HG03139 (cell line): ENCODE results near the gene CELSR1.

Experiments used
- ATAC-seq: cut with Tn5 transposase; IDR thresholded peaks from one replicate; pipeline ENCODE4 v1.9.1; 2021; ENCODE audit not compliant: unreplicated experiment

CELSR1 gene

DNA sequence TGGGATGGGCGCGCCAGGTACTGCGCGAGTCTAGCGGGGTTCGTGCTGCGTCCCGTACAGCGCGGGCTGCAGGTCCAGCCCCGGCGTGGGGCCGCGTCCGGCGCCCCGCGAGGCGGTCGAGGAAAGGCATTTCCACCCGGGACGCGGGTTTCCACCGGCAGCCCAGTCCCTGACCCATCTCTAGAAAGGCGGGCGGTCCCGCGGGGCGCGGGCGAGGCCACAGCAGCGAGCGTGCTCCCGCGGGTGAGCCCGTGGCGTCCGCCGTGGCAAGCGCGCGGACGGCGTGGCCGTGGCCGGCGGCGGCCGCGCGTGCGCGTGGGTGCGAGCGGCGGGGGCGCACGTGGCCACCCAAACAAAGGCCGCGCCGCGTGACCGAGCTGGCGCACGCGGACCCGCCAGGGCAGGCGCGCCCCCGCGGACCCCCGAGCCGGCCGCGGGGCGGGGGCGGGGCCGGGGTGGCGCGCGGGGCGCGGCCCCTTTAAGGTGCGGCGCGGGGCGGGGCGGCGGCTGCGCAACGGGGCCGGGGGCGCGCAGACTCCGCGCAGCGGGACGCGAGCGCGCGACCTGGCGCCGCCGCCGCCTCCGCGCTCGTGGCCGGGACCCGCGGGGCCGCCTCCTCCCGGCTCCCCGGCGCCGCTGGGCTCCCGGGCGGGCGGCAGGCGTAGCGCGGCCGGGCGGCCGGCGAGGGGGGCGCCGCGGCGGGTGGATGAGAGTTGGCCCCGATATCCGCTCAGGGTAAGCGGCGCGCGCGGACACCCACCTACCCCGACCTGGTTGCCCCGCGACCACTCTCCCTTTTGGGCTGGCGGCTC is 39.3 kb upstream of the CELSR1 start:
- no peak for ATAC-seq

DNA sequence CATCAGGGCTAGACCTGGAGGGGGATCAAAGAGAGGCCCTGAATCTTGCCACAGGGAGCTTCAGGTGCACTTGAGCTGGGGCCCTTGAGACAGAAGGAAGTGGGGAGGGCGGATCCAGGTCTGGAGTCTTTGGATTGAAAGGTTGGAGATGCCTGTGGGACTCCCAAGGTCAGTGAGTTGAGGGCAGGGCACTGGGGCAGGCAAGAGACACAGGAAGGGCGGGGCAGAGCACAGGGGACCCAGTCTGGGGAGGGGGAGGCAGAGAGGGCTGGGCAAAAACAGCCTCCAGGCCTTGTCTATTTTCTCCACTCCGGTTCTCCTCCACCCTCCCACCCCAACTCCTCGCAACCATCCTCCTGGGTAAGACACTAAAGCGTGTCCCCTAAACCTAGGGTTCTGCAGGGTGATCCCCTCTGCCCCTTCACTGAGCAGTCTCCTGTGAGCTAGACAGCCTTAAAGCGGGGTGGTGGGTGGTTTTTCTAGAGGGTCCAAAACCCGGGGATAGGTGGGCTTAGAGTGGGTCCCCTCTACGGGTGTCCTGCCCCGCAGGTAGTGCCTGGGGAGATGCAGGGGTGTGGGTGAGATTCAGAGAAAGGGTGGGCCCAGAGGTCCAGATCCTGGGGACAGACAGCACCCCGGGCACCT is 38.6 kb upstream of the CELSR1 start:
- ATAC-seq, result no peak

GRCh38 chr22:46574993-46575910 is 37.8 kb upstream of the CELSR1 start:
- ATAC-seq, result no peak

DNA sequence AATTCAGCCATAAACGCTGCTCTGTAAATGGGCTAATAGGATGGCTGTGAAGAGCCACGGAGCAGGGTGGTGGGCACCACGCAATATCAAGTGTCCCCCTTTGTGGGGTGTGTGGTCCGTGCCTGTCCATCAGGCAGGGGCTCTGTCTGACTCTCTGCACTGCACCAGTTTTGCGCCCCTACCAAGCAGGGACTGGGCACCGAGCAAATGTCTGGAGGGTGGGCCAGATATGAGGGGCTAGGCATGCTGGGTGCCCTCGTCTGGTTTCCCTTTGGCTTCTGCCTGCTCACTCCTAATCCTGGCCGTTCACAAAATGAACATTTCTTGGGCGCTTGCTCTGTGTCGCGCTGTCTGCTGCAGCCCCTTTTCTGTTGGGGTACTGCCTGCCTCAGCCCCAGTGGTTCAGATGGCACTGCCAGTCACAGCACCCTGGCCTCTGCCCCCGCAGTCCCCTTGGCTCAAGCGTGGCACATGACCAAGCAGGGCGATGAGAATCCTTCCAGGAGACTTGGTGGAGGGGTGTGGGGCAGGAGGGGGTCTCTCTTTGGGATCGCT is 37.1 kb upstream of the CELSR1 start:
- no peak for ATAC-seq

DNA sequence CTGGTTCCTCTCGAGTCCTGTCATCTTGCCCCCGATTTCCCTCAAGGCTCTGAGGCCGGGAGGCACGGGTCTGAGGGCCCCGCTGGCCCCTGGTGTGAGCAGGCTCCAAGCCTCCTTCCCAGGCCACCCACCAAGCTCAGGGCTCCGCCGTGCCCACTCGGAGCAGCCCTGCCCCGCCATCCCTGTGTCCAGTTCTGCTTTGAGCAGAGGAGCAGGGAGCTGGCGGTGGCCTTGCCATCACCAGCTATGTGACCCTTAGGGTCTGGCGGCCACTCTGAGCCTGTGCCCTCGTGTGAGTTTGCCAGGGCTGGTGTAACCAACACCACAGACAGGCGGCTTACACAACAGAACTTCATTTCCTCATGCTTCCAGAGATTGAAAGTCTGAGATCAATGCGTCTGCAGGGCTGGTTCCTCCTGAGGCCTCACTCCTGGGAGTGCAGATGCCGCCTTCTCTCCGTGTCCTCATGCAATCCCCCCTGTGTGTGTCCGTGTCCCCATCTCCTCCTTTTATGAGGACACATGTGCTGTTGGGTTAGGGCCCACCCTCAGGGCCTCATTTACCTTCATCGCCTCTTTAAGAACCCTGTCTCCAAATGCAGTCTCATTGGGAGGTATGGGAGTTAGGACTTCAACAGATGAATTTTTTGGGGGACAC is 36.5 kb upstream of the CELSR1 start:
- ATAC-seq, result no peak

- no peak for ATAC-seq
Observed at GRCh38 chr22:46572911-46573780, 35.7 kb upstream of the CELSR1 start.

GRCh38 chr22:46571642-46572250 is 34.3 kb upstream of the CELSR1 start:
- no peak for ATAC-seq

DNA sequence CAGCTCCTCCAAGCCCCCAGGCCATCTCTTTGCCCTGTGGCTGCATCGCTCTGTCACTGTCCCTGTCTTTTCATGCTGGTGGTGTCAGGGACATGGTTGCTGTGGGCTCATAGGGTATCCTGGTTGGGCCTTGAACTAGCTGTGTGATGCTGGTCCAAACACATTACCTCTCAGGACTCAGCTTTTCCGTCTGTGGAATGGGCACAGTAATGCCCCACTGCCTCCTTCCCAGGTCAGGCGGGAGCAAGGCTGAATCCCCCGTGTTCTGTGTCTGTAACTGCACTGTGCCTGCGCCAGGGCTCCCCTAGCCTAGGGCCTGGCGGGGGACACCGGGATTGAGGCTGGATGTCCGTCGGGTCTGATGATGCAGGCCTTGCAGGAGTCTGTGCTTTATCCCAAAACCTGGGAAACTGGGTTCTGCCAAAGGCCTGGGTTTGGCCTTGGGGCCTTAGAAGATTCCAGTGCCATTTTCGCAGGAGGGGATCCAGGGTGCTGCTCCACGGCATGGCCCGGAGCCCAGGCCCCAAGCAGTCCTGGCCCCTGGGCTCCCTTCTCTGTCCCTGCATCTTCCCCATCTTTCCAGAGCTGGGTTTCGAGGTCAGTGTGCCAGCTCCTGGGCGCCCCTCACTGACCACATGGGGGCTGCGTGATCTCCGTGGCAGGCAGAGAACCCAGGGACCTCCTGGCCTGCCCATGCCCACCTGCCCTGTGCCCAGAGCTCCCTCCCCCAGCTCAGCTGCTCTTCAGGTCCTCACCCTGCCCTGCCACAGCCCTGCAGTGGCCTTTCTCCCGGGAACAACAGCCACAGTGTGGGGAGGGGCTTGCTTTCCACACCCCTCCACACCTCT is 32.7 kb upstream of the CELSR1 start:
- ATAC-seq, result no peak

DNA sequence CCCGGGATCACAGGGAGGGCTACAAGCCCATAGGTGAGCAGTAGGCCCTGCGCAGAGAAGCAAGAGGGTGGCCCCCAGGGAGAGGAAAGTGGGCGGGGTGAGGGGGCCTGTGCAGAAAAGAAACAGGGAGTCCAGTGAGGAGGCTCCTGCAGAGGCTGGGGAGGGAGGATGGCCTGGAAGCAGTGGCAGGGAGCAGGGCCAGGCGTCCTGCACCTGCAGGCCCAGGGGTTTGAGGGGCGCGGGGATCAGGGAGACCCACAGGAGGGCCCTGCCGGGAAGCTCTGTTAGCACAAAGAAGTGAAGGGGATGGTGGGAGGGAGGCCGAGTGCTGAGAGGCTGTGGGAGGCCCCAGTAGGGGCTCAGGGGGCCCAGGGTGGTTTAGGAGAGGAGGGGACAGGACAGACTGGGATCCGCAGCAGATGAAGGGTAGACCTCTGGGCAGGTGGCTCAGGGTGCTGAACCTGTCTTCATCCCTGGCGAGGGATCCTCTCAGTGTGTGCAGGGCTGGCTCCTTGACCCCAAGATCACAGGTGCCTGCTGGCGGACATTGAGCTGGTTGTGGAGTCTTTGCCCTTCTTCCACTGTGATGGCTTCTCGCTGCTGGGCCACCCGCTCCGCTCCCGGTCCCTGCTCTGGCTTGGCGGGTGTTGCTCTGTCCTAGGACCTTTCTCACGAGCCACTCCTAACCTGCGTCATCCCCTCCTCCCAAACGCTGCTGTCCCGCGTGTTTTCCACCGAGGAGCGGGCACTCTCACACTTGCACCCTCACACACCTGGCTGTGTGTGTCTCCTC is 31.8 kb upstream of the CELSR1 start:
- ATAC-seq, result no peak

GRCh38 chr22:46568102-46568809 is 30.8 kb upstream of the CELSR1 start:
- ATAC-seq, result no peak

- no peak for ATAC-seq
Observed at GRCh38 chr22:46567471-46567870, 30.1 kb upstream of the CELSR1 start.

DNA sequence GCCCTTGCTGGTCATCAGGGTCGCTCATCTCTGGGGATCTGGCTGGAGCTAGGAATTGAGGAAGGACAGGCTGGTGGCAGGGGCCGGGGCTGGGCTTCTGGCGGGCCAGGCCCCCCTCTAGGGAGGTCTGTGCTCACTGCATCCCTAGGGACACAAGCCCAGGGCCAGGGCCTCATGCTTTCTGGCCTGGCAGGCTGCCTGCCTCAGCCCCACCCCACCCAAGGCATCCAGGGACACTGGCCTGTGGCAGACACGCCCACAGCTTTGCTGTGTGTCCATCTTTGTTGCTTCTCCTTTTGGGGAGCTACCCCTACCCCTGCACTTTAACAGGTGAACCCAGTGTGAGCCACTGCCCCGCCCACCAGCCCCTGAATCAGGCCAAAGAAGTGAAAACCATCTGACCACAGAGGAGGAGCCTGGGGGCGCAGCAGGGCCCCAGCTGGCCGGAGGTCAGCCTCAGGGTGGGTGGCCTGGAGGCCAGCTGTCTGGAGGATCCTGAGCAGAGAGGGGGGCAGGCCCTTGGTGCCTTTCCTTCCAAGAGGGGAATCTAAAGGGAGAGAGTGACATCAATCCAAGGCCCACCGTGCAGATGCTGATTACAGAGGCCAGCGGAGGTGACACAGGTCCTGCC is 26.8 kb upstream of the CELSR1 start:
- ATAC-seq, result no peak

DNA sequence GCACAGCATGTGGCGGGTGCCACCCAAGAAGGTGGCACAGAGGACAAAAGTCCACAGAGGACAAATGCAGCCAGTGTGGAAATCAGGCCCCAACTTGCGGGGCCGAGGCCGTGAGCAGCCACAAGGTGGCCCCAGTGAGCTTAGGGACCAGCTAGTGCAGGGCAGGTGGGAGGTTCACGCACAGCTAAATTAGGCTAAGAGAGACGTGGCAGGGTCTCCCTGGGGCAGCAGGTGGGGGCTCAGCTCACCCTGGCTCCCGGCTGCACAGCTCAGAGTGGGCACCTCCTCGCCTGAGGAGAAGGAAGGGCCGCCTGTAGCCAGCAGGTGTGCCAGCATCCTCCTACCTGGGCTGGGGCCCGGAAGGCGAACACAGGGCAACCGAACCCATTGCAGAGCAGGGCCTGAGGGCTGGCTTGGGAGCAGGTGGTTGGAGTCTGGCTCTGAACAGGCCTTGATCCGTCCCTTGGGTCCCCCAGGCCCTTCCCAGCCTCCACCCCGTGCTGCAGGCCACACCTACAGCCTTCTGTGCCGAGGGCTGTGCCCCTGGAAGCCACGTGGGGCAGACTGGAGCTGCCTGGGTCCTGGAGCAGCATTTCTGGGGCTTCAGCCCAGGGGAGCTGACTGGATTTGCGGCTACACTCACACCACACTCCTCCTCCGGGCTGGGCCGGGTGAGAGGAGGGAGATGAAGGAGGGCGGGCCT is 26.1 kb upstream of the CELSR1 start:
- ATAC-seq, result no peak

GRCh38 chr22:46561435-46561905 is 24.1 kb upstream of the CELSR1 start:
- no peak for ATAC-seq

DNA sequence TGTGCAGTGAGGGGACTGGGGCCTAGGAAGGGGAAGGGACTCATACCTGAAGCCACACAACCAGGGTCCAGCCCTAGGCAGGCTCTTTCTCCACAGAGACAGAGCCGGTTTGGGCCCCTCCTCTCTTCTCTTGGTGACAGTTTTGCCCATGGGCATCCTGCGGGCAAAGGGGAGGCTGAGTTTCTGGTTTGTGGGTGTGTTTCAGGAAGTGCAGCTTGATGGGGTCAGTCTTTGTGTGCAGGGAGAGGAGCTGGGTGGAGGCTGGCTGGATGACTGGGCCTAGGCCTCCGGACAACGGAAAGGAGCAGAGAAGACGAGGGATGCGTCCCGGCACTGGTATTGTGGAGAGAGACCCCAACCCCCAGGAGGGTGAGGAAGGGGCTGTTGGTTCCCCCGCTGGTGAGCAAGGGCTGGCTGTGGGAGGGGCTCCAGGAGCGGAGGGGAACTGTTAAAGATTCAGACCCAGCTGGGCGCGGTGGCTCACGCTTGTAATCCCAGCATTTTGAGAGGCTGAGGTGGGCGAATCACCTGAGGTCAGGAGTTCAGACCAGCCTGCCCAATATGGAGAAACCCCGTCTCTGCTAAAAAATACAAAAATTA is 23.4 kb upstream of the CELSR1 start:
- no peak for ATAC-seq
